ENCODE data around the gene PRDM16. TPM values are rescaled to one million over a fixed set of nuclear protein-coding genes. Genes with fewer than 3 reads are reported as not detected.

The PRDM16 gene
- total and polyA plus RNA-seq, 4 donors, result 0.05 to 0.67 (median 0.19) TPM

- TF ChIP-seq ZBTB33 (IDR thresholded peaks at IDR 0.05), result no peak
These were observed 320.3 kb downstream of the PRDM16 start (continued) for GRCh38 chr1:3389093-3389833.

GRCh38 chr1:3390291-3390690 lies 321.3 kb downstream of the PRDM16 start:
- no peak for DNase-seq (ENCODE audit: low spot score)
- no peaks in the 10 kb centered on the region for H3K36me3 ChIP-seq (ENCODE audit: control insufficient read depth in 4 of 4, insufficient read depth in 3 of 4, low read depth in 1 of 4, low read length in 3 of 4)
- H3K9me3 ChIP-seq (ENCODE audit: control insufficient read depth in 4 of 4, low read length in 3 of 4), result no peaks in the 10 kb centered on the region
- no peak overlapping the region for H3K27ac ChIP-seq (ENCODE audit: low read depth in 1 of 2, low read length in 2 of 2)
- H3K9ac ChIP-seq (ENCODE audit: low read depth in 1 of 2, low read length in 2 of 2), result no peak overlapping the region
- H3K4me1 ChIP-seq (ENCODE audit: control insufficient read depth in 4 of 4, insufficient read depth in 4 of 4, low read length in 3 of 4), result peaks cover 0 to 4% (median 0%) of the 10 kb centered on the region in 4 donors
- TF ChIP-seq MAX (IDR thresholded peaks at IDR 0.05), result no peak
- TF ChIP-seq HNF4A (conservative IDR thresholded peaks at IDR 0.05), result no peak
- TF ChIP-seq FOXA1 (IDR thresholded peaks at IDR 0.05), result no peak
- no peak for TF ChIP-seq FOXA2 (IDR thresholded peaks at IDR 0.05)
- no peak for TF ChIP-seq ZBTB33 (IDR thresholded peaks at IDR 0.05)
- no peak for TF ChIP-seq SP1 (IDR thresholded peaks at IDR 0.05)
- TF ChIP-seq TAF1 (conservative IDR thresholded peaks at IDR 0.05), result no peak
- TF ChIP-seq RXRA (IDR thresholded peaks at IDR 0.05), result no peak
- TF ChIP-seq REST (IDR thresholded peaks at IDR 0.05), result no peak
- TF ChIP-seq JUND (IDR thresholded peaks at IDR 0.05), result no peak
- no peak for TF ChIP-seq EGR1 (IDR thresholded peaks at IDR 0.05; ENCODE audit: low read depth in 2 of 2)
- no peak for TF ChIP-seq YY1 (IDR thresholded peaks at IDR 0.05)
- TF ChIP-seq NR2F2 (IDR thresholded peaks at IDR 0.05), result no peak
- no peak for TF ChIP-seq HNF4G (IDR thresholded peaks at IDR 0.05)
- TF ChIP-seq CTCF (IDR thresholded peaks at IDR 0.05; ENCODE audit: low read depth, low read length, missing input control), result no peak
- no peak for TF ChIP-seq GABPA (IDR thresholded peaks at IDR 0.05 in 1 of 2, conservative IDR thresholded peaks at IDR 0.05 in 1 of 2)
- TF ChIP-seq ATF3 (IDR thresholded peaks at IDR 0.05), result no peak
- no peak for TF ChIP-seq RAD21 (IDR thresholded peaks at IDR 0.05)
- WGBS, result 89% methylated on average over 23 of the region's 23 CpGs
- H3K27me3 ChIP-seq (ENCODE audit: control insufficient read depth in 4 of 4, insufficient read depth in 4 of 4, low read length in 3 of 4), result peaks cover 0 to 17% (median 14%) of the 10 kb centered on the region in 4 donors
- no peak overlapping the region for H3K4me3 ChIP-seq (ENCODE audit: low read depth in 1 of 3, low read length in 3 of 3)
